K562 (cell line): Measurements from ENCODE around the gene ARL8A. TPM values are rescaled to one million over a fixed set of nuclear protein-coding genes. Genes with fewer than 3 reads are reported as not detected.
A peak's percentile ranks its signal among the peaks of the same experiment; 100 is the strongest.

Experiments used
- BDP1 ChIP-seq: IDR thresholded peaks from 3 replicates; pipeline ENCODE4 v1.6.1; 2011; ENCODE audit not compliant: insufficient read length, insufficient read depth
- BRF1 ChIP-seq: IDR thresholded peaks from 3 replicates; pipeline ENCODE4 v1.6.1; 2011; ENCODE audit warnings: borderline replicate concordance, mild to moderate bottlenecking; ENCODE audit not compliant: insufficient read length; ENCODE audit errors: extremely low read depth
- ELF1 ChIP-seq: fragments of 200-800 bp; sonication (Bioruptor generic); IDR thresholded peaks from 2 replicates; pipeline ENCODE4 v1.6.1; 2016; ENCODE audit warnings: missing genetic modification characterization, missing compliant biosample characterization
- ETV6 ChIP-seq, 3 experiments: fragments of 150-350 bp in 1 of 3; sonication (generic) in 1 of 3; formaldehyde crosslinking in 1 of 3; IDR thresholded peaks; 2 replicates each; pipeline versions ENCODE4 v1.6.1 to v1.8.0; 2014 to 2022; ENCODE audit warnings: borderline replicate concordance in 2 of 3, low read depth in 2 of 3, antibody characterized with exemption in 1 of 3, low read length in 1 of 3, mild to moderate bottlenecking in 1 of 3, missing genetic modification reagents in 1 of 3
- FOXA1 ChIP-seq: fragments of 450-650 bp; IDR thresholded peaks from 2 replicates; pipeline ENCODE4 v1.6.1; 2016; ENCODE audit warnings: mild to moderate bottlenecking, borderline replicate concordance
- FUS ChIP-seq: fragments of 200-400 bp; formaldehyde crosslinking; optimal IDR thresholded peaks from 2 replicates; pipeline ENCODE3; 2017; ENCODE audit warnings: low read depth, low read length
- POLR2B ChIP-seq: fragments of 450-650 bp; IDR thresholded peaks from 2 replicates; pipeline ENCODE4 v1.6.1; 2018; ENCODE audit warnings: low read depth; ENCODE audit not compliant: partially characterized antibody
- RUNX1 ChIP-seq: sonication (generic); IDR thresholded peaks from 2 replicates; pipeline ENCODE4 v1.6.1; 2016; ENCODE audit warnings: antibody characterized with exemption, low read depth
- SREBF2 ChIP-seq: sonication (generic); formaldehyde crosslinking; IDR thresholded peaks from 2 replicates; pipeline ENCODE4 v1.4.0; 2020; ENCODE audit warnings: mild to moderate bottlenecking, missing genetic modification reagents
- TARDBP ChIP-seq: fragments of 450-650 bp; IDR thresholded peaks from 2 replicates; pipeline ENCODE4 v1.6.1; 2016
- TCF7 ChIP-seq: sonication (generic); IDR thresholded peaks from 2 replicates; pipeline ENCODE4 v1.6.1; 2016; ENCODE audit warnings: antibody characterized with exemption, borderline replicate concordance
- TOE1 ChIP-seq, 2 experiments: fragments of 450-650 bp in 1 of 2; sonication (generic) in 1 of 2; formaldehyde crosslinking in 1 of 2; IDR thresholded peaks; 2 replicates each; pipeline versions ENCODE4 v1.7.1 to v1.8.0; 2016 to 2022; ENCODE audit warnings: borderline replicate concordance in 2 of 2, mild to moderate bottlenecking in 2 of 2, antibody characterized with exemption in 1 of 2, inconsistent platforms in 1 of 2, low read depth in 1 of 2, missing genetic modification reagents in 1 of 2, moderate library complexity in 1 of 2
- ZNF717 ChIP-seq: fragments of 250-450 bp; sonication (Bioruptor Pico); IDR thresholded peaks from 2 replicates; pipeline ENCODE4 v1.5.0; 2021
- polyA plus RNA-seq, 8 experiments: library from polyadenylated mRNA; depleted of rRNA in 4 of 8; stranded (reverse) in 5 of 8; unstranded in 3 of 8; fragments of >200 nt; fragmentation: Nextera tagmentation in 2 of 8; fragmentation: Illumina TruSeq in 1 of 8; extraction: Ambion mirVana in 2 of 8; extraction: Trizol in 1 of 8; gene quantifications; 2 replicates each; pipeline versions ENCODE4 v1.2.1 to v1.2.3, GENCODE V29; 2011 to 2014; ENCODE audit warnings: inconsistent platforms in 1 of 8, missing spikeins in 1 of 8
- total RNA-seq, 7 experiments: library from RNA; depleted of rRNA in 6 of 7; stranded (reverse); fragments of >200 nt in 6 of 7; fragmentation: Illumina TruSeq in 2 of 7; extraction: Trizol in 2 of 7; gene quantifications; 2 replicates each; pipeline versions ENCODE4 v1.2.1 to v1.2.3, GENCODE V29; 2011 to 2021; ENCODE audit warnings: low replicate concordance in 1 of 7
- TF ChIP-seq, protein P1 (sequence below): fragments of 450-650 bp; IDR thresholded peaks from 2 replicates; pipeline ENCODE4 v1.6.1; 2016; ENCODE audit warnings: low read depth
- TF ChIP-seq, protein P2 (sequence below), 2 experiments: IDR thresholded peaks in 1 of 2; conservative IDR thresholded peaks in 1 of 2; 2 replicates each; pipeline ENCODE4 v1.6.1; 2016; ENCODE audit warnings: low read depth in 2 of 2, mild to moderate bottlenecking in 1 of 2, missing compliant biosample characterization in 1 of 2, missing genetic modification characterization in 1 of 2, moderate library complexity in 1 of 2

ARL8A gene
- total and polyA plus RNA-seq, 9 of the 15 experiments (the other 6 are each of a cell fraction or from before 2014, with no cell fraction given): 0.17 to 27.3 (median 15.6) TPM

DNA sequence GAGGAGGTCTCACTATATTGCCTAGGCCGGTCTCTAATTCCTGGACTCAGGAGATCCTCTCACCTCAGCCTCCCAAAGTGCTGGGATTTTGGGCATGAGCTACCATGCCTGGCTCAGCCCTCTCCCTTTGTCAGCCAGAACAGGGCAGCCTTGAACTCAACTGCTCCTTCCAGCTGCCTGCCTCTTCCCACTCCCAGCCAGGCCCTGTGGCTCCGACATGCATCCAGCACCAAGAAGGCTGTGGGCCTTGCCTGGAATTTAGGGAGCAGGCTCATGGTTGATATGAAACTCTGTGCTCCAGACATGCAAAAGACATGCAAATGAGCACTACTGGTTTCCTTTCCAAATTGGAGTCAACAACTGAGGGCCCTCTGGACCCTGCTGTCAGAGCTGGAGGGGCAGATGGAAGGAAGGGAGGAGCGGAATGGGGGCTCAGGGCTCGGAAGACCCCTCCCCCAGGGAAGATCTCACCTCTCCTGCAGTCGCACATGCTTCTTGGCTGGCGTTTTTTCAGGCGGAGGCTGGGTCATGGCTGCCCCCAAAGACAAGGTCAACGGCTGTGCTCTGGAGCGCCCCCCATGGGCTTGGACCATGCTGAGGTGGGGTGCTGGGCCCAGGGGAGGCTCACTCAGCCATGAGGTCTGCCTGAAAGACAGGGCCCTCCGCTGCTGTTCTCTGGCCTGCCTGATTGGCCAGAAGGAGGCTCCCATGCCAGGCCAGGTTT lies 14.4 kb upstream of the ARL8A start (continued):
- TF ChIP-seq, protein P1, sequence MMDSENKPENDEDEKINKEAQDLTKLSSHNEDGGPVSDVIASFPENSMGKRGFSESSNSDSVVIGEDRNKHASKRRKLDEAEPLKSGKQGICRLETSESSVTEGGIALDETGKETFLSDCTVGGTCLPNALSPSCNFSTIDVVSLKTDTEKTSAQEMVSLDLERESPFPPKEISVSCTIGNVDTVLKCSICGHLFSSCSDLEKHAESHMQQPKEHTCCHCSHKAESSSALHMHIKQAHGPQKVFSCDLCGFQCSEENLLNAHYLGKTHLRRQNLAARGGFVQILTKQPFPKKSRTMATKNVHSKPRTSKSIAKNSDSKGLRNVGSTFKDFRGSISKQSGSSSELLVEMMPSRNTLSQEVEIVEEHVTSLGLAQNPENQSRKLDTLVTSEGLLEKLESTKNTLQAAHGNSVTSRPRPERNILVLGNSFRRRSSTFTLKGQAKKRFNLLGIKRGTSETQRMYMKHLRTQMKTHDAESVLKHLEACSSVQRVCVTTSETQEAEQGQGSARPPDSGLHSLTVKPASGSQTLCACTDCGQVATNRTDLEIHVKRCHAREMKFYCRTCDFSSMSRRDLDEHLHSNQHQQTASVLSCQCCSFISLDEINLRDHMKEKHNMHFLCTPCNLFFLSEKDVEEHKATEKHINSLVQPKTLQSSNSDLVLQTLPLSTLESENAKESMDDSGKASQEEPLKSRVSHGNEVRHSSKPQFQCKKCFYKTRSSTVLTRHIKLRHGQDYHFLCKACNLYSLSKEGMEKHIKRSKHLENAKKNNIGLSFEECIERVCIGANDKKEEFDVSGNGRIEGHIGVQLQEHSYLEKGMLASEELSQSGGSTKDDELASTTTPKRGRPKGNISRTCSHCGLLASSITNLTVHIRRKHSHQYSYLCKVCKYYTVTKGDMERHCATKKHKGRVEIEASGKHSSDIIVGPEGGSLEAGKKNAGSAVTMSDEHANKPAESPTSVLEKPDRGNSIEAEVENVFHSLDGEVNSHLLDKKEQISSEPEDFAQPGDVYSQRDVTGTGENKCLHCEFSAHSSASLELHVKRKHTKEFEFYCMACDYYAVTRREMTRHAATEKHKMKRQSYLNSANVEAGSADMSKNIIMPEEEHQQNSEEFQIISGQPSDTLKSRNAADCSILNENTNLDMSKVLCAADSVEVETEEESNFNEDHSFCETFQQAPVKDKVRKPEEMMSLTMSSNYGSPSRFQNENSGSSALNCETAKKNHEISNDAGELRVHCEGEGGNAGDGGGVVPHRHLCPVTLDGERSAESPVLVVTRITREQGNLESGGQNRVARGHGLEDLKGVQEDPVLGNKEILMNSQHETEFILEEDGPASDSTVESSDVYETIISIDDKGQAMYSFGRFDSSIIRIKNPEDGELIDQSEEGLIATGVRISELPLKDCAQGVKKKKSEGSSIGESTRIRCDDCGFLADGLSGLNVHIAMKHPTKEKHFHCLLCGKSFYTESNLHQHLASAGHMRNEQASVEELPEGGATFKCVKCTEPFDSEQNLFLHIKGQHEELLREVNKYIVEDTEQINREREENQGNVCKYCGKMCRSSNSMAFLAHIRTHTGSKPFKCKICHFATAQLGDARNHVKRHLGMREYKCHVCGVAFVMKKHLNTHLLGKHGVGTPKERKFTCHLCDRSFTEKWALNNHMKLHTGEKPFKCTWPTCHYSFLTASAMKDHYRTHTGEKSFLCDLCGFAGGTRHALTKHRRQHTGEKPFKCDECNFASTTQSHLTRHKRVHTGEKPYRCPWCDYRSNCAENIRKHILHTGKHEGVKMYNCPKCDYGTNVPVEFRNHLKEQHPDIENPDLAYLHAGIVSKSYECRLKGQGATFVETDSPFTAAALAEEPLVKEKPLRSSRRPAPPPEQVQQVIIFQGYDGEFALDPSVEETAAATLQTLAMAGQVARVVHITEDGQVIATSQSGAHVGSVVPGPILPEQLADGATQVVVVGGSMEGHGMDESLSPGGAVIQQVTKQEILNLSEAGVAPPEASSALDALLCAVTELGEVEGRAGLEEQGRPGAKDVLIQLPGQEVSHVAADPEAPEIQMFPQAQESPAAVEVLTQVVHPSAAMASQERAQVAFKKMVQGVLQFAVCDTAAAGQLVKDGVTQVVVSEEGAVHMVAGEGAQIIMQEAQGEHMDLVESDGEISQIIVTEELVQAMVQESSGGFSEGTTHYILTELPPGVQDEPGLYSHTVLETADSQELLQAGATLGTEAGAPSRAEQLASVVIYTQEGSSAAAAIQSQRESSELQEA: no peak
- TF ChIP-seq RUNX1 (no peak), FUS (no peak), BRF1 (no peak), FOXA1 (no peak), ZNF717 (no peak), TCF7 (0 out of 2 replicates have a peak, but pooled peaks have one; percentile 20), ETV6 (IDR thresholded peaks at IDR 0.05; ENCODE audit: borderline replicate concordance in 1 of 2, low read depth in 2 of 2, low read length in 1 of 2) (no peak; a peak in 1 of 4 replicates), ETV6 (CRISPR knock-in tag; IDR thresholded peaks at IDR 0.05; ENCODE audit: borderline replicate concordance) (no peak; the same call in 1 of the 2 replicates), ELF1 (tag) (no peak), BDP1 (no peak), SREBF2 (CRISPR knock-in tag) (no peak), POLR2B (no peak), TOE1 (IDR thresholded peaks at IDR 0.05; ENCODE audit: borderline replicate concordance) (no peak), TOE1 (CRISPR knock-in tag; IDR thresholded peaks at IDR 0.05; ENCODE audit: borderline replicate concordance, low read depth) (no peak), TARDBP (no peak)
- TF ChIP-seq, protein P2, sequence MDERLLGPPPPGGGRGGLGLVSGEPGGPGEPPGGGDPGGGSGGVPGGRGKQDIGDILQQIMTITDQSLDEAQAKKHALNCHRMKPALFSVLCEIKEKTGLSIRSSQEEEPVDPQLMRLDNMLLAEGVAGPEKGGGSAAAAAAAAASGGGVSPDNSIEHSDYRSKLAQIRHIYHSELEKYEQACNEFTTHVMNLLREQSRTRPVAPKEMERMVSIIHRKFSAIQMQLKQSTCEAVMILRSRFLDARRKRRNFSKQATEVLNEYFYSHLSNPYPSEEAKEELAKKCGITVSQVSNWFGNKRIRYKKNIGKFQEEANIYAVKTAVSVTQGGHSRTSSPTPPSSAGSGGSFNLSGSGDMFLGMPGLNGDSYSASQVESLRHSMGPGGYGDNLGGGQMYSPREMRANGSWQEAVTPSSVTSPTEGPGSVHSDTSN (CRISPR knock-in tag; IDR thresholded peaks at IDR 0.05; ENCODE audit: low read depth): no peak
- TF ChIP-seq, protein P2 (tag; conservative IDR thresholded peaks at IDR 0.05; ENCODE audit: low read depth): no peak
